ENCODE data around the gene SPATA33. TPM values are rescaled to one million over a fixed set of nuclear protein-coding genes. Genes with fewer than 3 reads are reported as not detected.
"Not testable (repeated sequence)": the region's sequence is repeated elsewhere in the genome, so short reads cannot be mapped to it uniquely, and the experiment has no call there.

The SPATA33 gene
- polyA plus RNA-seq, 3 donors: 11.3 to 15.1 (median 14.6) TPM

- DNase-seq (ENCODE audit: low read depth in 3 of 3, low spot score in 2 of 3): no peak
Measured at GRCh38 chr16:89624777-89625761, 32.6 kb upstream of the SPATA33 start.

- DNase-seq (ENCODE audit: low read depth in 3 of 3, low spot score in 2 of 3): no peak
Measured at GRCh38 chr16:89629827-89630610, 27.6 kb upstream of the SPATA33 start.

GRCh38 chr16:89633064-89633631 is 24.5 kb upstream of the SPATA33 start:
- DNase-seq (ENCODE audit: low read depth in 3 of 3, low spot score in 2 of 3): no peak

- DNase-seq (ENCODE audit: low read depth in 3 of 3, low spot score in 2 of 3): not testable (repeated sequence)
Measured at GRCh38 chr16:89634463-89635385, 22.9 kb upstream of the SPATA33 start.

GRCh38 chr16:89636663-89637062 is 21.0 kb upstream of the SPATA33 start:
- no peak for DNase-seq (ENCODE audit: low read depth in 3 of 3, low spot score in 2 of 3)

- no peak for DNase-seq (ENCODE audit: low read depth in 3 of 3, low spot score in 2 of 3)
Measured at GRCh38 chr16:89637379-89637778, 20.3 kb upstream of the SPATA33 start.

GRCh38 chr16:89638455-89638854 is 19.2 kb upstream of the SPATA33 start:
- DNase-seq (ENCODE audit: low read depth in 3 of 3, low spot score in 2 of 3): no peak

- DNase-seq (ENCODE audit: low read depth in 3 of 3, low spot score in 2 of 3): no peak
Measured at GRCh38 chr16:89639385-89639784, 18.3 kb upstream of the SPATA33 start.

GRCh38 chr16:89641458-89642119 is 16.0 kb upstream of the SPATA33 start:
- no peak for DNase-seq (ENCODE audit: low read depth in 3 of 3, low spot score in 2 of 3)

- no peak for DNase-seq (ENCODE audit: low read depth in 3 of 3, low spot score in 2 of 3)
Measured at GRCh38 chr16:89642574-89642973, 15.1 kb upstream of the SPATA33 start.

GRCh38 chr16:89643769-89644300 is 13.8 kb upstream of the SPATA33 start:
- DNase-seq (ENCODE audit: low read depth in 3 of 3, low spot score in 2 of 3): no peak

GRCh38 chr16:89645122-89645521 is 12.5 kb upstream of the SPATA33 start:
- DNase-seq (ENCODE audit: low read depth in 3 of 3, low spot score in 2 of 3): no peak

- DNase-seq (ENCODE audit: low read depth in 3 of 3, low spot score in 2 of 3): no peak
Measured at GRCh38 chr16:89646270-89646669, 11.4 kb upstream of the SPATA33 start.

- no peak for DNase-seq (ENCODE audit: low read depth in 3 of 3, low spot score in 2 of 3)
Measured at GRCh38 chr16:89646906-89647305, 10.7 kb upstream of the SPATA33 start.

GRCh38 chr16:89651584-89651983 is 6.1 kb upstream of the SPATA33 start:
- DNase-seq (ENCODE audit: low read depth in 3 of 3, low spot score in 2 of 3): no peak

GRCh38 chr16:89653656-89654295 is 3.9 kb upstream of the SPATA33 start:
- no peak for DNase-seq (ENCODE audit: low read depth in 3 of 3, low spot score in 2 of 3)

- no peak for DNase-seq (ENCODE audit: low read depth in 3 of 3, low spot score in 2 of 3)
Measured at GRCh38 chr16:89655062-89655643, 2.5 kb upstream of the SPATA33 start.

GRCh38 chr16:89656435-89657121 is 1.1 kb upstream of the SPATA33 start:
- DNase-seq (ENCODE audit: low read depth in 3 of 3, low spot score in 2 of 3): no peak

Measured in right renal cortex interstitium (tissue), 3 donors.